K562 (cell line): ENCODE data around the gene FXYD4. TPM values are rescaled to one million over a fixed set of nuclear protein-coding genes. Genes with fewer than 3 reads are reported as not detected.

Experiments
- HDAC8 ChIP-seq: fragments of 450-650 bp; IDR thresholded peaks from 2 replicates; pipeline ENCODE4 v1.6.1; 2016; ENCODE audit warnings: mild to moderate bottlenecking, missing genetic modification characterization, moderate library complexity, missing compliant biosample characterization
- POLR3A ChIP-seq: IDR thresholded peaks from 2 replicates; pipeline ENCODE4 v1.6.1; 2011; ENCODE audit warnings: borderline replicate concordance, mild to moderate bottlenecking, moderate library complexity; ENCODE audit not compliant: insufficient read length, insufficient read depth; ENCODE audit errors: extremely low read depth
- RBBP5 ChIP-seq: fragments of 200-600 bp; sonication (generic); IDR thresholded peaks from 2 replicates; pipeline ENCODE4 v1.6.1; 2012; ENCODE audit warnings: borderline replicate concordance, mild to moderate bottlenecking, low read length, control low read depth, inconsistent platforms; ENCODE audit not compliant: insufficient read depth, poor library complexity, severe bottlenecking
- RBM25 ChIP-seq: fragments of 200-400 bp; formaldehyde crosslinking; IDR thresholded peaks from 2 replicates; pipeline ENCODE4 v1.6.1; 2018; ENCODE audit warnings: low read length, low read depth, moderate library complexity; ENCODE audit not compliant: severe bottlenecking
- SAFB ChIP-seq: fragments of 200-400 bp; formaldehyde crosslinking; IDR thresholded peaks from 2 replicates; pipeline ENCODE4 v1.6.1; 2017; ENCODE audit warnings: low read depth, low read length, borderline replicate concordance
- ZC3H8 ChIP-seq: fragments of 450-650 bp; IDR thresholded peaks from 2 replicates; pipeline ENCODE4 v1.6.1; 2017
- ZNF830 ChIP-seq: fragments of 250-450 bp; sonication (Bioruptor Pico); IDR thresholded peaks from 2 replicates; pipeline ENCODE4 v1.5.0; 2021; ENCODE audit warnings: mild to moderate bottlenecking
- polyA plus RNA-seq, 8 experiments: library from polyadenylated mRNA; depleted of rRNA in 4 of 8; stranded (reverse) in 5 of 8; unstranded in 3 of 8; fragments of >200 nt; fragmentation: Nextera tagmentation in 2 of 8; fragmentation: Illumina TruSeq in 1 of 8; extraction: Ambion mirVana in 2 of 8; extraction: Trizol in 1 of 8; gene quantifications; 2 replicates each; pipeline versions ENCODE4 v1.2.1 to v1.2.3, GENCODE V29; 2011 to 2014; ENCODE audit warnings: inconsistent platforms in 1 of 8, missing spikeins in 1 of 8
- total RNA-seq, 7 experiments: library from RNA; depleted of rRNA in 6 of 7; stranded (reverse); fragments of >200 nt in 6 of 7; fragmentation: Illumina TruSeq in 2 of 7; extraction: Trizol in 2 of 7; gene quantifications; 2 replicates each; pipeline versions ENCODE4 v1.2.1 to v1.2.3, GENCODE V29; 2011 to 2021; ENCODE audit warnings: low replicate concordance in 1 of 7
- TF ChIP-seq, protein P1 (sequence below): sonication (generic); formaldehyde crosslinking; IDR thresholded peaks from 2 replicates; pipeline ENCODE4 v1.8.1; 2023; ENCODE audit warnings: mild to moderate bottlenecking, missing genetic modification reagents
- TF ChIP-seq, protein P2 (sequence below), 2 experiments: fragments of 450-650 bp in 1 of 2; sonication (generic) in 1 of 2; formaldehyde crosslinking in 1 of 2; IDR thresholded peaks in 1 of 2; conservative IDR thresholded peaks in 1 of 2; 2 replicates each; pipeline versions ENCODE4 v1.6.1 to v1.8.1; 2016 to 2023; ENCODE audit warnings: mild to moderate bottlenecking in 2 of 2, moderate library complexity in 2 of 2, inconsistent platforms in 1 of 2, missing genetic modification reagents in 1 of 2
- TF ChIP-seq, protein P3 (sequence below): IDR thresholded peaks from 3 replicates; pipeline ENCODE4 v1.6.1; 2011; ENCODE audit warnings: borderline replicate concordance, mild to moderate bottlenecking, moderate library complexity; ENCODE audit not compliant: insufficient read length; ENCODE audit errors: extremely low read depth
- TF ChIP-seq, protein P4 (sequence below): fragments of 150-350 bp; conservative IDR thresholded peaks from 2 replicates; pipeline ENCODE4 v1.6.1; 2014; ENCODE audit warnings: low read length
- TF ChIP-seq, protein P5 (sequence below): sonication (generic); formaldehyde crosslinking; IDR thresholded peaks from 2 replicates; pipeline ENCODE4 v1.8.0; 2022; ENCODE audit warnings: mild to moderate bottlenecking, missing genetic modification reagents, borderline replicate concordance
- TF ChIP-seq, protein P6 (sequence below): sonication (generic); formaldehyde crosslinking; IDR thresholded peaks from 2 replicates; pipeline ENCODE4 v1.8.1; 2023; ENCODE audit warnings: mild to moderate bottlenecking, missing genetic modification reagents

Gene FXYD4
- total and polyA plus RNA-seq, 9 of the 15 experiments (the other 6 are each of a cell fraction or from before 2014, with no cell fraction given) = not detected

DNA sequence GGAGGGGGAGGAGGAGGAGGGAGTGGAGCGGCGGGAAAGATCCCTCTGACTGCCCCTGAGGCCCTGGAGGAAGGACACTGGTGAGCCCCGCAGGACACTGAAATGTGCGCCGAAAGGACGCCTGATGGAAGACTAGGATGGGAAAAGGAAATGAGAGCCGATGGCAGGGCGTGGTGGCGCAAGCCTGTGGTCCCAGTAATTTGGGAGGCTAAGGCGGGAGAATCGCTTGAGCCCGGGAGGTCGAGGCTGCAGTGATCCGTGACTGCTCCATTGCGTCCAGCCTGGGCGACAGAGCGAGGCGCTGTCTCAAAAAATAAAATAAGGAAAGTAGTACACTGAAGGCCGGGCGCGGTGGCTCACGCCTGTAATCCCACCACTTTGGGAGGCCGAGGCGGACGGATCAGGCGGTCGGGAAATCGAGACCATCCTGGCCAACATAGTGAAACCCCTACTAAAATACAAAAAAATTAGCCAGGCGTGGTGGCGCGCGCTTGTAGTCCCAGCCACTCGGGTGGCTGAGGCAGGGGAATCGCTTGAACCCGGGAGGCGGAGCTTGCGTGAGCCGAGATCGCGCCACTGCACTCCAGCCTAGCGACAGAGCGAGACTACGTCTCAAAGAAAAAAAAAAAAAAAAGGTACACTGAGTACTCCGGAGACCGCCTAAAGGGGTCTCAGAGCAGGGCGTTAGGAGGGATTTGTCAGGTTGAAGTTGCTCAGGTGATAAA is 38.1 kb downstream of the FXYD4 start (continued):
- TF ChIP-seq, protein P1, sequence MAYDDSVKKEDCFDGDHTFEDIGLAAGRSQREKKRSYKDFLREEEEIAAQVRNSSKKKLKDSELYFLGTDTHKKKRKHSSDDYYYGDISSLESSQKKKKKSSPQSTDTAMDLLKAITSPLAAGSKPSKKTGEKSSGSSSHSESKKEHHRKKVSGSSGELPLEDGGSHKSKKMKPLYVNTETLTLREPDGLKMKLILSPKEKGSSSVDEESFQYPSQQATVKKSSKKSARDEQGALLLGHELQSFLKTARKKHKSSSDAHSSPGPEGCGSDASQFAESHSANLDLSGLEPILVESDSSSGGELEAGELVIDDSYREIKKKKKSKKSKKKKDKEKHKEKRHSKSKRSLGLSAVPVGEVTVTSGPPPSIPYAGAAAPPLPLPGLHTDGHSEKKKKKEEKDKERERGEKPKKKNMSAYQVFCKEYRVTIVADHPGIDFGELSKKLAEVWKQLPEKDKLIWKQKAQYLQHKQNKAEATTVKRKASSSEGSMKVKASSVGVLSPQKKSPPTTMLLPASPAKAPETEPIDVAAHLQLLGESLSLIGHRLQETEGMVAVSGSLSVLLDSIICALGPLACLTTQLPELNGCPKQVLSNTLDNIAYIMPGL = 0 out of 2 replicates have a peak, but pooled peaks have one; percentile 31
- TF ChIP-seq POLR3A (no peak), RBM25 (no peak), ZC3H8 (no peak), RBBP5 (no peak), HDAC8 (no peak), ZNF830 (CRISPR knock-in tag) (no peak), SAFB (no peak)
- TF ChIP-seq, protein P2, sequence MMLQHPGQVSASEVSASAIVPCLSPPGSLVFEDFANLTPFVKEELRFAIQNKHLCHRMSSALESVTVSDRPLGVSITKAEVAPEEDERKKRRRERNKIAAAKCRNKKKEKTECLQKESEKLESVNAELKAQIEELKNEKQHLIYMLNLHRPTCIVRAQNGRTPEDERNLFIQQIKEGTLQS (IDR thresholded peaks at IDR 0.05) = 0 out of 2 replicates have a peak, but pooled peaks have one; percentile 12
- TF ChIP-seq, protein P2 (CRISPR knock-in tag; conservative IDR thresholded peaks at IDR 0.05) = no peak
- TF ChIP-seq, protein P3, sequence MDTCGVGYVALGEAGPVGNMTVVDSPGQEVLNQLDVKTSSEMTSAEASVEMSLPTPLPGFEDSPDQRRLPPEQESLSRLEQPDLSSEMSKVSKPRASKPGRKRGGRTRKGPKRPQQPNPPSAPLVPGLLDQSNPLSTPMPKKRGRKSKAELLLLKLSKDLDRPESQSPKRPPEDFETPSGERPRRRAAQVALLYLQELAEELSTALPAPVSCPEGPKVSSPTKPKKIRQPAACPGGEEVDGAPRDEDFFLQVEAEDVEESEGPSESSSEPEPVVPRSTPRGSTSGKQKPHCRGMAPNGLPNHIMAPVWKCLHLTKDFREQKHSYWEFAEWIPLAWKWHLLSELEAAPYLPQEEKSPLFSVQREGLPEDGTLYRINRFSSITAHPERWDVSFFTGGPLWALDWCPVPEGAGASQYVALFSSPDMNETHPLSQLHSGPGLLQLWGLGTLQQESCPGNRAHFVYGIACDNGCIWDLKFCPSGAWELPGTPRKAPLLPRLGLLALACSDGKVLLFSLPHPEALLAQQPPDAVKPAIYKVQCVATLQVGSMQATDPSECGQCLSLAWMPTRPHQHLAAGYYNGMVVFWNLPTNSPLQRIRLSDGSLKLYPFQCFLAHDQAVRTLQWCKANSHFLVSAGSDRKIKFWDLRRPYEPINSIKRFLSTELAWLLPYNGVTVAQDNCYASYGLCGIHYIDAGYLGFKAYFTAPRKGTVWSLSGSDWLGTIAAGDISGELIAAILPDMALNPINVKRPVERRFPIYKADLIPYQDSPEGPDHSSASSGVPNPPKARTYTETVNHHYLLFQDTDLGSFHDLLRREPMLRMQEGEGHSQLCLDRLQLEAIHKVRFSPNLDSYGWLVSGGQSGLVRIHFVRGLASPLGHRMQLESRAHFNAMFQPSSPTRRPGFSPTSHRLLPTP = no peak
- TF ChIP-seq, protein P4, sequence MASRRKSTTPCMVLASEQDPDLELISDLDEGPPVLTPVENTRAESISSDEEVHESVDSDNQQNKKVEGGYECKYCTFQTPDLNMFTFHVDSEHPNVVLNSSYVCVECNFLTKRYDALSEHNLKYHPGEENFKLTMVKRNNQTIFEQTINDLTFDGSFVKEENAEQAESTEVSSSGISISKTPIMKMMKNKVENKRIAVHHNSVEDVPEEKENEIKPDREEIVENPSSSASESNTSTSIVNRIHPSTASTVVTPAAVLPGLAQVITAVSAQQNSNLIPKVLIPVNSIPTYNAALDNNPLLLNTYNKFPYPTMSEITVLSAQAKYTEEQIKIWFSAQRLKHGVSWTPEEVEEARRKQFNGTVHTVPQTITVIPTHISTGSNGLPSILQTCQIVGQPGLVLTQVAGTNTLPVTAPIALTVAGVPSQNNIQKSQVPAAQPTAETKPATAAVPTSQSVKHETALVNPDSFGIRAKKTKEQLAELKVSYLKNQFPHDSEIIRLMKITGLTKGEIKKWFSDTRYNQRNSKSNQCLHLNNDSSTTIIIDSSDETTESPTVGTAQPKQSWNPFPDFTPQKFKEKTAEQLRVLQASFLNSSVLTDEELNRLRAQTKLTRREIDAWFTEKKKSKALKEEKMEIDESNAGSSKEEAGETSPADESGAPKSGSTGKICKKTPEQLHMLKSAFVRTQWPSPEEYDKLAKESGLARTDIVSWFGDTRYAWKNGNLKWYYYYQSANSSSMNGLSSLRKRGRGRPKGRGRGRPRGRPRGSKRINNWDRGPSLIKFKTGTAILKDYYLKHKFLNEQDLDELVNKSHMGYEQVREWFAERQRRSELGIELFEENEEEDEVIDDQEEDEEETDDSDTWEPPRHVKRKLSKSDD = no peak
- TF ChIP-seq, protein P5, sequence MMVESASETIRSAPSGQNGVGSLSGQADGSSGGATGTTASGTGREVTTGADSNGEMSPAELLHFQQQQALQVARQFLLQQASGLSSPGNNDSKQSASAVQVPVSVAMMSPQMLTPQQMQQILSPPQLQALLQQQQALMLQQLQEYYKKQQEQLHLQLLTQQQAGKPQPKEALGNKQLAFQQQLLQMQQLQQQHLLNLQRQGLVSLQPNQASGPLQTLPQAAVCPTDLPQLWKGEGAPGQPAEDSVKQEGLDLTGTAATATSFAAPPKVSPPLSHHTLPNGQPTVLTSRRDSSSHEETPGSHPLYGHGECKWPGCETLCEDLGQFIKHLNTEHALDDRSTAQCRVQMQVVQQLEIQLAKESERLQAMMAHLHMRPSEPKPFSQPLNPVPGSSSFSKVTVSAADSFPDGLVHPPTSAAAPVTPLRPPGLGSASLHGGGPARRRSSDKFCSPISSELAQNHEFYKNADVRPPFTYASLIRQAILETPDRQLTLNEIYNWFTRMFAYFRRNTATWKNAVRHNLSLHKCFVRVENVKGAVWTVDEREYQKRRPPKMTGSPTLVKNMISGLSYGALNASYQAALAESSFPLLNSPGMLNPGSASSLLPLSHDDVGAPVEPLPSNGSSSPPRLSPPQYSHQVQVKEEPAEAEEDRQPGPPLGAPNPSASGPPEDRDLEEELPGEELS (CRISPR knock-in tag) = no peak
- TF ChIP-seq, protein P6, sequence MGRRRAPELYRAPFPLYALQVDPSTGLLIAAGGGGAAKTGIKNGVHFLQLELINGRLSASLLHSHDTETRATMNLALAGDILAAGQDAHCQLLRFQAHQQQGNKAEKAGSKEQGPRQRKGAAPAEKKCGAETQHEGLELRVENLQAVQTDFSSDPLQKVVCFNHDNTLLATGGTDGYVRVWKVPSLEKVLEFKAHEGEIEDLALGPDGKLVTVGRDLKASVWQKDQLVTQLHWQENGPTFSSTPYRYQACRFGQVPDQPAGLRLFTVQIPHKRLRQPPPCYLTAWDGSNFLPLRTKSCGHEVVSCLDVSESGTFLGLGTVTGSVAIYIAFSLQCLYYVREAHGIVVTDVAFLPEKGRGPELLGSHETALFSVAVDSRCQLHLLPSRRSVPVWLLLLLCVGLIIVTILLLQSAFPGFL (CRISPR knock-in tag) = no peak
